OCI-LY3 (cell line): ENCODE measurements around the gene TMEM208.

ENCODE experiments used
- H2AFZ ChIP-seq: fragments of 200-600, 300-600 bp; shearing (Covaris generic); 2 replicates; pipeline ENCODE4 v1.6.0; 2014; ENCODE audit warnings: antibody characterized with exemption, low read depth, low read length
- H3K27ac ChIP-seq: fragments of 200-600, 300-600 bp; sonication (generic); 2 replicates; pipeline ENCODE4 v1.5.1; 2014; ENCODE audit warnings: mild to moderate bottlenecking, low read length, moderate library complexity, mixed read lengths
- H3K27me3 ChIP-seq: fragments of 200-600, 300-600 bp; sonication (generic); 2 replicates; pipeline ENCODE4 v1.6.1; 2014; ENCODE audit warnings: low read depth, low read length, mixed read lengths
- H3K36me3 ChIP-seq: fragments of 200-600, 300-600 bp; sonication (generic); replicated peaks from 2 replicates; pipeline ENCODE3; 2014; ENCODE audit warnings: low read depth, low read length, mixed read lengths
- H3K4me1 ChIP-seq: fragments of 300-600, 200-600 bp; sonication (generic); 2 replicates; pipeline ENCODE4 v1.6.1; 2014; ENCODE audit warnings: low read length, mixed read lengths
- H3K4me2 ChIP-seq: fragments of 200-600, 300-600 bp; sonication (generic); 2 replicates; pipeline ENCODE4 v1.6.1; 2014; ENCODE audit warnings: low read length, mixed read lengths
- H3K4me3 ChIP-seq: fragments of 300-600, 200-600 bp; sonication (generic); 2 replicates; pipeline ENCODE4 v1.5.1; 2014; ENCODE audit warnings: antibody characterized with exemption, mild to moderate bottlenecking, low read length, moderate library complexity
- H3K79me2 ChIP-seq: fragments of 300-600, 200-600 bp; shearing (Covaris generic); 2 replicates; pipeline ENCODE4 v1.6.1; 2014; ENCODE audit warnings: mild to moderate bottlenecking, low read length, mixed read lengths
- H3K9ac ChIP-seq: fragments of 300-600, 200-600 bp; shearing (Covaris generic); 2 replicates; pipeline ENCODE4 v1.6.0; 2014; ENCODE audit warnings: mild to moderate bottlenecking, low read length, moderate library complexity
- H3K9me3 ChIP-seq: fragments of 200-600, 300-600 bp; shearing (Covaris generic); 2 replicates; pipeline ENCODE4 v1.6.1; 2014; ENCODE audit warnings: low read length, mixed read lengths; ENCODE audit not compliant: insufficient read depth
- H4K20me1 ChIP-seq: fragments of 200-600, 300-600 bp; sonication (generic); 2 replicates; pipeline ENCODE4 v1.6.1; 2016; ENCODE audit warnings: low read length, mixed read lengths; ENCODE audit not compliant: insufficient read depth
- CTCF ChIP-seq: fragments of 200-600, 300-600 bp; sonication (generic); IDR thresholded peaks from 2 replicates; pipeline ENCODE4 v1.5.1; 2014; ENCODE audit warnings: antibody characterized with exemption, low read length, low read depth
- EZH2phosphoT487 ChIP-seq: fragments of 200-600 bp; shearing (Covaris generic); IDR thresholded peaks from 2 replicates; pipeline ENCODE4 v1.6.1; 2018; ENCODE audit warnings: antibody characterized with exemption, mixed run types, low read depth

The TMEM208 gene

GRCh38 chr16:67227567-67227921 lies 614 bp downstream of the TMEM208 start:
- Histone ChIP-seq H3K4me2 (peak overlapping the region; percentile 80), H3K9me3 (no peaks in the 10 kb centered on the region), H3K4me3 (peak overlapping the region; percentile 86), H3K36me3 (peaks cover 40% of the 10 kb centered on the region), H3K27ac (peak overlapping the region; percentile 63), H3K79me2 (peaks cover 21% of the 10 kb centered on the region), H3K9ac (peak overlapping the region; percentile 86), H4K20me1 (no peaks in the 10 kb centered on the region), H2AFZ (no peak overlapping the region), H3K27me3 (no peaks in the 10 kb centered on the region), H3K4me1 (peaks cover 13% of the 10 kb centered on the region)
- TF ChIP-seq EZH2phosphoT487 (no peak), CTCF (no peak)

- no peak for TF ChIP-seq EZH2phosphoT487
- no peak for TF ChIP-seq CTCF
Measured at GRCh38 chr16:67228034-67228785, 1.3 kb downstream of the TMEM208 start.

GRCh38 chr16:67228905-67229304 lies 2.0 kb downstream of the TMEM208 start:
- no peaks in the 10 kb centered on the region for H3K27me3 ChIP-seq
- no peak overlapping the region for H3K4me2 ChIP-seq
- no peak overlapping the region for H3K27ac ChIP-seq
- H3K36me3 ChIP-seq = peaks cover 46% of the 10 kb centered on the region
- no peak overlapping the region for H3K4me3 ChIP-seq
- H3K9ac ChIP-seq = no peak overlapping the region
- no peaks in the 10 kb centered on the region for H3K9me3 ChIP-seq
- peaks cover 13% of the 10 kb centered on the region for H3K4me1 ChIP-seq
- H4K20me1 ChIP-seq = no peaks in the 10 kb centered on the region
- no peak for TF ChIP-seq EZH2phosphoT487
- TF ChIP-seq CTCF = no peak
- H2AFZ ChIP-seq = no peak overlapping the region
- H3K79me2 ChIP-seq = peaks cover 21% of the 10 kb centered on the region

More at GRCh38 chr16:67228034-67228785, 1.3 kb downstream of the TMEM208 start:
- peak overlapping the region; percentile 86 for H3K4me3 ChIP-seq
- H3K27me3 ChIP-seq = no peaks in the 10 kb centered on the region
- H3K79me2 ChIP-seq = peaks cover 21% of the 10 kb centered on the region
- H3K27ac ChIP-seq = peak overlapping the region; percentile 2; the same call in 1 of the 2 replicates
- H2AFZ ChIP-seq = no peak overlapping the region
- peaks cover 13% of the 10 kb centered on the region for H3K4me1 ChIP-seq
- H3K9ac ChIP-seq = peak overlapping the region; percentile 86
- H4K20me1 ChIP-seq = no peaks in the 10 kb centered on the region
- H3K9me3 ChIP-seq = no peaks in the 10 kb centered on the region
- H3K36me3 ChIP-seq = peaks cover 41% of the 10 kb centered on the region
- peak overlapping the region; percentile 80 for H3K4me2 ChIP-seq

GRCh38 chr16:67229906-67230808 lies 3.2 kb downstream of the TMEM208 start:
- Histone ChIP-seq H3K4me3 (no peak overlapping the region), H3K9ac (no peak overlapping the region), H4K20me1 (no peaks in the 10 kb centered on the region), H3K27ac (no peak overlapping the region), H3K27me3 (no peaks in the 10 kb centered on the region), H3K9me3 (no peaks in the 10 kb centered on the region), H3K36me3 (peaks cover 46% of the 10 kb centered on the region), H2AFZ (no peak overlapping the region), H3K4me1 (peaks cover 13% of the 10 kb centered on the region), H3K4me2 (no peak overlapping the region), H3K79me2 (peaks cover 21% of the 10 kb centered on the region)
- TF ChIP-seq CTCF (no peak), EZH2phosphoT487 (no peak)
